GM12891 (cell line): Measurements from ENCODE around the gene VPS51.

Experiments used
- POLR2A ChIP-seq: IDR thresholded peaks from 2 replicates; pipeline ENCODE4 v1.6.1; 2011; ENCODE audit warnings: low read depth, low read length, control low read depth
- POLR2AphosphoS5 ChIP-seq: IDR thresholded peaks from 2 replicates; pipeline ENCODE4 v1.6.1; 2011; ENCODE audit warnings: low read depth, low read length, control low read depth
- POU2F2 ChIP-seq: IDR thresholded peaks from 2 replicates; pipeline ENCODE4 v1.6.1; 2011; ENCODE audit warnings: low read depth, mild to moderate bottlenecking, control low read depth, low read length, moderate library complexity
- SPI1 ChIP-seq: IDR thresholded peaks from 2 replicates; pipeline ENCODE4 v1.6.1; 2011; ENCODE audit warnings: low read depth, low read length, control low read depth
- TAF1 ChIP-seq: IDR thresholded peaks from 2 replicates; pipeline ENCODE4 v1.6.1; 2011; ENCODE audit warnings: low read depth, low read length, control low read depth

GRCh38 chr11:65117206-65118096 lies 21.4 kb downstream of the VPS51 start, which contains the start of gene ZNHIT2:
- TF ChIP-seq POLR2A (peak; percentile 95), POLR2AphosphoS5 (peak; percentile 96), TAF1 (peak; percentile 60), SPI1 (no peak), POU2F2 (peak; percentile 81)
